Ramos (cell line): Measurements from ENCODE around the gene TSGA10IP.

Experiments
- in situ Hi-C: fragments of 300-500 bp; cut with MboI; formaldehyde crosslinking; loops from one replicate; pipeline ENCODE4 v1.14.3; 2022; ENCODE audit warnings: low sequenced_read_pairs; ENCODE audit not compliant: unreplicated experiment

The TSGA10IP gene

GRCh38 chr11:65917434-65918210 lies 27.7 kb upstream of the TSGA10IP start:
- in situ Hi-C loops: no loop called here

- in situ Hi-C loops: no loop called here
Observed at GRCh38 chr11:65918211-65919140, 26.8 kb upstream of the TSGA10IP start, which contains the start of gene C11orf68. C11orf68 (minus strand) TSS chr11:65919062; CDS start chr11:65919031, 31 bp downstream.

GRCh38 chr11:65919141-65919572 lies 26.1 kb upstream of the TSGA10IP start, which contains the start of gene DRAP1:
DRAP1 (plus strand) TSS chr11:65919426; CDS start chr11:65919502, 76 bp downstream.
- in situ Hi-C loops: no loop called here

GRCh38 chr11:65919573-65920371 lies 25.5 kb upstream of the TSGA10IP start:
- in situ Hi-C loops: no loop called here

- in situ Hi-C loops: no loop called here
Observed at GRCh38 chr11:65920372-65920802, 24.9 kb upstream of the TSGA10IP start.

GRCh38 chr11:65921033-65921555 lies 24.2 kb upstream of the TSGA10IP start:
- in situ Hi-C loops: no loop called here

- in situ Hi-C loops: no loop called here
Observed at GRCh38 chr11:65921876-65922275, 23.4 kb upstream of the TSGA10IP start.

GRCh38 chr11:65922565-65922964 lies 22.7 kb upstream of the TSGA10IP start:
- in situ Hi-C loops: no loop called here

GRCh38 chr11:65925397-65925796 lies 19.9 kb upstream of the TSGA10IP start:
- in situ Hi-C loops: no loop called here

- in situ Hi-C loops: no loop called here
Observed at GRCh38 chr11:65927904-65928397, 17.3 kb upstream of the TSGA10IP start.

- in situ Hi-C loops: no loop called here
Observed at GRCh38 chr11:65928667-65929066, 16.6 kb upstream of the TSGA10IP start.

GRCh38 chr11:65931773-65932557 lies 13.3 kb upstream of the TSGA10IP start:
- in situ Hi-C loops: no loop called here

GRCh38 chr11:65932558-65932919 lies 12.7 kb upstream of the TSGA10IP start:
- in situ Hi-C loops: no loop called here

GRCh38 chr11:65934014-65934413 lies 11.3 kb upstream of the TSGA10IP start:
- in situ Hi-C loops: no loop called here

GRCh38 chr11:65937766-65938165 lies 7.5 kb upstream of the TSGA10IP start:
- in situ Hi-C loops: no loop called here

GRCh38 chr11:65941720-65942310 lies 3.5 kb upstream of the TSGA10IP start:
- in situ Hi-C loops: no loop called here

- in situ Hi-C loops: no loop called here
Observed at GRCh38 chr11:65942531-65942930, 2.7 kb upstream of the TSGA10IP start.

GRCh38 chr11:65944191-65944590 lies 1.1 kb upstream of the TSGA10IP start:
- in situ Hi-C loops: no loop called here

GRCh38 chr11:65944767-65945166 lies 513 bp upstream of the TSGA10IP start:
- in situ Hi-C loops: no loop called here
